Measurements from ENCODE around the gene CD9. TPM values are rescaled to one million over a fixed set of nuclear protein-coding genes. Genes with fewer than 3 reads are reported as not detected.

The CD9 gene
- total RNA-seq, 2 donors from 2014 or later = 33.5 to 99.1 TPM

DNA sequence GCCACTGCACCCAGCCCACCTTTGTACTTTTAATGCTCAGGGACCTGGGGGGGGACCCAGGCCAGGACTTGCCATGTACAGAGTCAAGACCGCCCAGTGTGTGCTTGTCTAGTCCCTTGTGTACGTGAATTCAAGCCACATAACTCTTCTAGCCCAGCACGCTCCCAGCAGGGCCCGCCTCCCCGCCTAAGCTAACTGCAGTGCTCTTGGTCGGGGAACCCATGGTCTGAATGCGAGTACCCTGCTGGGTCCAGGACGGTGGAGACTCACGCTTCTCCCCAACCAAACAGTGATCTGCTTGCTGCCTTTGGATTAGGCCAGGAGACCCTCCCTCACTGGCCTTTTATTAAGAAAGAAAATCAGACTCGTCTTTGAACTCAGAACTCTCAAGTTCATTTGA is 23.3 kb downstream of the CD9 start:
- Histone ChIP-seq H3K4me3 (ENCODE audit: low read length) (no peak overlapping the region), H3K9ac (ENCODE audit: extremely low read depth, low read length, poor library complexity, severe bottlenecking) (no peak overlapping the region), H3K27ac (ENCODE audit: low read depth, low read length) (no peak overlapping the region), H3K36me3 (ENCODE audit: control insufficient read depth, insufficient read depth, low read length) (no peaks in the 10 kb centered on the region), H3K9me3 (ENCODE audit: control insufficient read depth, low read length) (no peaks in the 10 kb centered on the region), H3K4me1 (ENCODE audit: control insufficient read depth, insufficient read depth, low read length) (no peaks in the 10 kb centered on the region), H3K27me3 (ENCODE audit: control insufficient read depth, insufficient read depth, low read length, poor library complexity, severe bottlenecking) (no peaks in the 10 kb centered on the region)
- peaks cover 34% of the 10 kb centered on the region for H3K36me3 Mint-ChIP-seq (ENCODE audit: low read depth)
- H3K27ac Mint-ChIP-seq = no peak overlapping the region
- H3K4me1 Mint-ChIP-seq = peaks cover 15% of the 10 kb centered on the region
- TF ChIP-seq, protein P1, sequence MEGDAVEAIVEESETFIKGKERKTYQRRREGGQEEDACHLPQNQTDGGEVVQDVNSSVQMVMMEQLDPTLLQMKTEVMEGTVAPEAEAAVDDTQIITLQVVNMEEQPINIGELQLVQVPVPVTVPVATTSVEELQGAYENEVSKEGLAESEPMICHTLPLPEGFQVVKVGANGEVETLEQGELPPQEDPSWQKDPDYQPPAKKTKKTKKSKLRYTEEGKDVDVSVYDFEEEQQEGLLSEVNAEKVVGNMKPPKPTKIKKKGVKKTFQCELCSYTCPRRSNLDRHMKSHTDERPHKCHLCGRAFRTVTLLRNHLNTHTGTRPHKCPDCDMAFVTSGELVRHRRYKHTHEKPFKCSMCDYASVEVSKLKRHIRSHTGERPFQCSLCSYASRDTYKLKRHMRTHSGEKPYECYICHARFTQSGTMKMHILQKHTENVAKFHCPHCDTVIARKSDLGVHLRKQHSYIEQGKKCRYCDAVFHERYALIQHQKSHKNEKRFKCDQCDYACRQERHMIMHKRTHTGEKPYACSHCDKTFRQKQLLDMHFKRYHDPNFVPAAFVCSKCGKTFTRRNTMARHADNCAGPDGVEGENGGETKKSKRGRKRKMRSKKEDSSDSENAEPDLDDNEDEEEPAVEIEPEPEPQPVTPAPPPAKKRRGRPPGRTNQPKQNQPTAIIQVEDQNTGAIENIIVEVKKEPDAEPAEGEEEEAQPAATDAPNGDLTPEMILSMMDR (conservative IDR thresholded peaks at IDR 0.05) = no peak
- H3K4me3 Mint-ChIP-seq = no peak overlapping the region
- no peak for DNase-seq
- no peaks in the 10 kb centered on the region for H3K27me3 Mint-ChIP-seq (ENCODE audit: insufficient read depth)
- H3K9me3 Mint-ChIP-seq = no peaks in the 10 kb centered on the region
- 86 to 92% methylated on average over 10 of the region's 10 CpGs for WGBS, 2 experiments (ENCODE audit: insufficient coverage in 1 of 2, insufficient read length in 1 of 2)

DNA sequence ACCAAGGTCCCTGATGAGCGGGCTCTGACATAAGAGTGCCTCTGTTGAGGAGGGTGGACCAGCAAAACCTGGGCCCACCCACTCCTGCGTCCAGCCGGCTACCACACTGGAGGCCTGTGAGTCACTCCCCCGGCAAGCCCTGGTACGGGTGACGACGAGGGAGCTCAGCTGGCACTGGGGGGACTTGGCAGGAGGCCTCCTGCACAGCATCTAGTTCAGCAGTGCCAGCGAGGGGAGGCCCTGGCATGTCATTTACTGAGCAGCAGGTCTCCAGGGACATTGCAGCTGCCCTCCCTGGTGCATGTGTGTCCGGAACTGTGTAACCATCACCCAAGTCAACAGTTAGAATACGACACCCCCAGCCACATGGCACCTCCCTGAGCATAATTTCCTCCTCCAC is 24.4 kb downstream of the CD9 start:
- no peaks in the 10 kb centered on the region for H3K9me3 ChIP-seq (ENCODE audit: control insufficient read depth, low read length)
- Mint-ChIP-seq H3K9me3 (no peaks in the 10 kb centered on the region), H3K27me3 (ENCODE audit: insufficient read depth) (no peaks in the 10 kb centered on the region), H3K4me3 (no peak overlapping the region), H3K4me1 (peaks cover 17% of the 10 kb centered on the region), H3K36me3 (ENCODE audit: low read depth) (peaks cover 33% of the 10 kb centered on the region), H3K27ac (peak overlapping the region; percentile 41)
- no peaks in the 10 kb centered on the region for H3K4me1 ChIP-seq (ENCODE audit: control insufficient read depth, insufficient read depth, low read length)
- H3K36me3 ChIP-seq (ENCODE audit: control insufficient read depth, insufficient read depth, low read length) = no peaks in the 10 kb centered on the region
- H3K27ac ChIP-seq (ENCODE audit: low read depth, low read length) = no peak overlapping the region
- no peak overlapping the region for H3K4me3 ChIP-seq (ENCODE audit: low read length)
- no peak overlapping the region for H3K9ac ChIP-seq (ENCODE audit: extremely low read depth, low read length, poor library complexity, severe bottlenecking)
- DNase-seq = no peak
- 89 to 91% methylated on average over 9 to 10 of the region's 10 CpGs for WGBS, 2 experiments (ENCODE audit: insufficient coverage in 1 of 2, insufficient read length in 1 of 2)
- H3K27me3 ChIP-seq (ENCODE audit: control insufficient read depth, insufficient read depth, low read length, poor library complexity, severe bottlenecking) = no peaks in the 10 kb centered on the region
- TF ChIP-seq, protein P1 (conservative IDR thresholded peaks at IDR 0.05) = no peak

DNA sequence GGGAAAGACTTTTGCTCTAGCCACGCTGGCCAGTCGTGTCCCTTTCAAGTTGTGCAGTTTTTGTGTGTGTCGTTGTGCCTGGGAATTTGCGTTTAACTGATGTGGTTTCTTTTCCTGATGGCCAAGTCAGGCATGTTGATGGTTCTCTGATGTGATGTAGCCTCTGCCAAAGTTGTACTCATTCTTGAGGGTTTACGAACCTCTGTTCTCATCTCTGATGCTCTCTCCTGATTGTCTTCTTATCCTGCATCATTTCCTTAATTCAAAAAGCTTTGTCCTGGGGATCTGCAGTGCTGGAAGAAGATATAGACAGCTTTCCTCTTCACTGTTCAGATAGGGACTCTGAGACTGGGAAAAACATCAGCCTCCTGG is 25.4 kb downstream of the CD9 start:
- H3K36me3 ChIP-seq (ENCODE audit: control insufficient read depth, insufficient read depth, low read length) = no peaks in the 10 kb centered on the region
- no peak overlapping the region for H3K27ac ChIP-seq (ENCODE audit: low read depth, low read length)
- H3K4me1 ChIP-seq (ENCODE audit: control insufficient read depth, insufficient read depth, low read length) = peaks cover 4% of the 10 kb centered on the region
- 92 to 94% methylated on average over 5 of the region's 5 CpGs for WGBS, 2 experiments (ENCODE audit: insufficient coverage in 1 of 2, insufficient read length in 1 of 2)
- no peak overlapping the region for H3K4me3 ChIP-seq (ENCODE audit: low read length)
- Mint-ChIP-seq H3K27ac (peak overlapping the region; percentile 46), H3K27me3 (ENCODE audit: insufficient read depth) (no peaks in the 10 kb centered on the region), H3K36me3 (ENCODE audit: low read depth) (peaks cover 29% of the 10 kb centered on the region), H3K9me3 (no peaks in the 10 kb centered on the region), H3K4me3 (no peak overlapping the region), H3K4me1 (peaks cover 19% of the 10 kb centered on the region)
- DNase-seq = no peak
- no peaks in the 10 kb centered on the region for H3K9me3 ChIP-seq (ENCODE audit: control insufficient read depth, low read length)
- TF ChIP-seq, protein P1 (conservative IDR thresholded peaks at IDR 0.05) = no peak
- H3K9ac ChIP-seq (ENCODE audit: extremely low read depth, low read length, poor library complexity, severe bottlenecking) = no peak overlapping the region
- no peaks in the 10 kb centered on the region for H3K27me3 ChIP-seq (ENCODE audit: control insufficient read depth, insufficient read depth, low read length, poor library complexity, severe bottlenecking)

All from endodermal cell (in vitro differentiated cells).